WERI-Rb-1 (cell line): Measurements from ENCODE around the gene CUL5.

Source experiments
- DNase-seq: peaks from one replicate; pipeline ENCODE4 v3.0.0-alpha.2; 2020
- H3K27ac ChIP-seq: fragments of 250-450 bp; sonication (Bioruptor Pico); 2 replicates; pipeline ENCODE4 v1.5.1; 2020; ENCODE audit warnings: mild to moderate bottlenecking, moderate library complexity
- H3K27me3 ChIP-seq: fragments of 250-450 bp; sonication (Bioruptor Pico); 2 replicates; pipeline ENCODE4 v1.5.1; 2021; ENCODE audit warnings: mild to moderate bottlenecking, low read depth, moderate library complexity; ENCODE audit not compliant: insufficient read depth, severe bottlenecking
- H3K36me3 ChIP-seq: fragments of 250-450 bp; sonication (Bioruptor Pico); 2 replicates; pipeline ENCODE4 v1.5.1; 2020; ENCODE audit warnings: mild to moderate bottlenecking, moderate library complexity
- H3K4me3 ChIP-seq: 2 replicates; pipeline ENCODE4 v1.5.1; 2011; ENCODE audit warnings: low read depth, mild to moderate bottlenecking, control low read depth, low read length
- H3K9me3 ChIP-seq: fragments of 250-450 bp; sonication (Bioruptor Pico); 2 replicates; pipeline ENCODE4 v1.5.1; 2021; ENCODE audit warnings: mild to moderate bottlenecking, moderate library complexity; ENCODE audit not compliant: severe bottlenecking
- CTCF ChIP-seq: IDR thresholded peaks from 2 replicates; pipeline ENCODE4 v1.5.1; 2011; ENCODE audit warnings: low read depth, mild to moderate bottlenecking, control low read depth, inconsistent platforms, low read length

Gene CUL5

GRCh38 chr11:108154591-108154990 lies 145.9 kb downstream of the CUL5 start:
- H3K27me3 ChIP-seq, result no peaks in the 10 kb centered on the region
- H3K4me3 ChIP-seq, result no peak overlapping the region
- H3K27ac ChIP-seq, result no peak overlapping the region
- TF ChIP-seq CTCF, result no peak
- peaks cover 68% of the 10 kb centered on the region for H3K36me3 ChIP-seq
- H3K9me3 ChIP-seq, result no peaks in the 10 kb centered on the region
- no peak for DNase-seq
